Measurements from ENCODE around the gene HPCAL1.

DNA sequence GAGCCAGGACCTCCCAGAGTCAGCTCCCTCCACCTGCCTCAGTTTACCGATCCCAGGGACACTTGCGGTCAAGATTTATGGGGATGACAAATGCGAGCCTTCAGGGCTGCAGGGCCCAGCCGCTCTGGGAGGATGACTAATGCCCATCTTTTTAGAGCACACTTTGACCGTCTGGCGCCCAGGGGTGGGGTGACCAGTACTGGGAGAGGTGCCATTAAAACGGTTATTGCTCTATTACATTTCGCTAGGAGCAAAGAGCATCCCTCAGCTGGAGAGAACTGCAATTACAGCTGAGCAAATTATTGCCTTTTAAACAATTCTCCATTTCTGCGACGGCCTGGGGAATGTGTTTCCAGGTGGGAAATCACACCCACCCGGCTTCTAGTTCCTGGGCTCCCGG lies 42.6 kb upstream of the HPCAL1 start:
- TF ChIP-seq, protein P1, sequence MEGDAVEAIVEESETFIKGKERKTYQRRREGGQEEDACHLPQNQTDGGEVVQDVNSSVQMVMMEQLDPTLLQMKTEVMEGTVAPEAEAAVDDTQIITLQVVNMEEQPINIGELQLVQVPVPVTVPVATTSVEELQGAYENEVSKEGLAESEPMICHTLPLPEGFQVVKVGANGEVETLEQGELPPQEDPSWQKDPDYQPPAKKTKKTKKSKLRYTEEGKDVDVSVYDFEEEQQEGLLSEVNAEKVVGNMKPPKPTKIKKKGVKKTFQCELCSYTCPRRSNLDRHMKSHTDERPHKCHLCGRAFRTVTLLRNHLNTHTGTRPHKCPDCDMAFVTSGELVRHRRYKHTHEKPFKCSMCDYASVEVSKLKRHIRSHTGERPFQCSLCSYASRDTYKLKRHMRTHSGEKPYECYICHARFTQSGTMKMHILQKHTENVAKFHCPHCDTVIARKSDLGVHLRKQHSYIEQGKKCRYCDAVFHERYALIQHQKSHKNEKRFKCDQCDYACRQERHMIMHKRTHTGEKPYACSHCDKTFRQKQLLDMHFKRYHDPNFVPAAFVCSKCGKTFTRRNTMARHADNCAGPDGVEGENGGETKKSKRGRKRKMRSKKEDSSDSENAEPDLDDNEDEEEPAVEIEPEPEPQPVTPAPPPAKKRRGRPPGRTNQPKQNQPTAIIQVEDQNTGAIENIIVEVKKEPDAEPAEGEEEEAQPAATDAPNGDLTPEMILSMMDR (IDR thresholded peaks at IDR 0.05; ENCODE audit: insufficient read depth, low read length, poor library complexity, severe bottlenecking) = no peak
- no peak for TF ChIP-seq EZH2phosphoT487 (conservative IDR thresholded peaks at IDR 0.05; ENCODE audit: low read length)

Measured in SU-DHL-6 (cell line).